GM10266 (cell line): ENCODE data around the gene HOXC12.

ENCODE experiments used
- DNase-seq: peaks from one replicate; pipeline ENCODE4 v3.0.0; 2012; ENCODE audit errors: extremely low spot score
- TF ChIP-seq, protein P1 (sequence below): IDR thresholded peaks from 2 replicates; pipeline ENCODE4 v1.5.1; 2012; ENCODE audit warnings: mild to moderate bottlenecking, low read depth; ENCODE audit not compliant: control insufficient read depth, insufficient read depth; ENCODE audit errors: missing control alignments

Gene HOXC12

DNA sequence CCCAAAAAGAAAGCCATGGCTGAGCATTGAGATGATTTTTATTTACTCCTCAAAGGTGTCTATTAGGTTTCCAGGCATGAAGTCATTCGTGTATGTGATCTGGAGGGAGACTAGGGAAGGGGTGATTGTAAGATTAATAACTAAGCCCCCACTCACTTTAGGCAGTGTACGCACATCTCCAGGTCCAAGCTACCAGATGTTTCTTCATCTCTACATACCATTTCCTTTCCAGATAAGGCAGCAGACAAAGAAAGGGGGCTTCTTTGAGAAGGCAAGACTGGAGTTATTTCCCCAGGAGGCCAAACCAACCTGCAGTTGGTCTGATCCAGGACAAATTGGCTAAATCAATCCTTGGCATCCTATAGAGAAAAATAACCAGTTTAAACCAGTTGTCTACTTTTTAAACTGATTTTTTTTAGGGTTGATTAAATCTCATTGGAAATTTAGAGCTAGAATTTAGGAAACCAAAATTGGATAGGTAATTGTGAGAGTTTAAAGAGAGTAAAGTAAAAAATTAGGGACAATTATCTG, 12.2 kb upstream of the HOXC12 start:
- TF ChIP-seq, protein P1, sequence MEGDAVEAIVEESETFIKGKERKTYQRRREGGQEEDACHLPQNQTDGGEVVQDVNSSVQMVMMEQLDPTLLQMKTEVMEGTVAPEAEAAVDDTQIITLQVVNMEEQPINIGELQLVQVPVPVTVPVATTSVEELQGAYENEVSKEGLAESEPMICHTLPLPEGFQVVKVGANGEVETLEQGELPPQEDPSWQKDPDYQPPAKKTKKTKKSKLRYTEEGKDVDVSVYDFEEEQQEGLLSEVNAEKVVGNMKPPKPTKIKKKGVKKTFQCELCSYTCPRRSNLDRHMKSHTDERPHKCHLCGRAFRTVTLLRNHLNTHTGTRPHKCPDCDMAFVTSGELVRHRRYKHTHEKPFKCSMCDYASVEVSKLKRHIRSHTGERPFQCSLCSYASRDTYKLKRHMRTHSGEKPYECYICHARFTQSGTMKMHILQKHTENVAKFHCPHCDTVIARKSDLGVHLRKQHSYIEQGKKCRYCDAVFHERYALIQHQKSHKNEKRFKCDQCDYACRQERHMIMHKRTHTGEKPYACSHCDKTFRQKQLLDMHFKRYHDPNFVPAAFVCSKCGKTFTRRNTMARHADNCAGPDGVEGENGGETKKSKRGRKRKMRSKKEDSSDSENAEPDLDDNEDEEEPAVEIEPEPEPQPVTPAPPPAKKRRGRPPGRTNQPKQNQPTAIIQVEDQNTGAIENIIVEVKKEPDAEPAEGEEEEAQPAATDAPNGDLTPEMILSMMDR, result no peak
- DNase-seq, result no peak

GRCh38 chr12:53944209-53944608, 10.5 kb upstream of the HOXC12 start:
- TF ChIP-seq, protein P1, result no peak
- no peak for DNase-seq

DNA sequence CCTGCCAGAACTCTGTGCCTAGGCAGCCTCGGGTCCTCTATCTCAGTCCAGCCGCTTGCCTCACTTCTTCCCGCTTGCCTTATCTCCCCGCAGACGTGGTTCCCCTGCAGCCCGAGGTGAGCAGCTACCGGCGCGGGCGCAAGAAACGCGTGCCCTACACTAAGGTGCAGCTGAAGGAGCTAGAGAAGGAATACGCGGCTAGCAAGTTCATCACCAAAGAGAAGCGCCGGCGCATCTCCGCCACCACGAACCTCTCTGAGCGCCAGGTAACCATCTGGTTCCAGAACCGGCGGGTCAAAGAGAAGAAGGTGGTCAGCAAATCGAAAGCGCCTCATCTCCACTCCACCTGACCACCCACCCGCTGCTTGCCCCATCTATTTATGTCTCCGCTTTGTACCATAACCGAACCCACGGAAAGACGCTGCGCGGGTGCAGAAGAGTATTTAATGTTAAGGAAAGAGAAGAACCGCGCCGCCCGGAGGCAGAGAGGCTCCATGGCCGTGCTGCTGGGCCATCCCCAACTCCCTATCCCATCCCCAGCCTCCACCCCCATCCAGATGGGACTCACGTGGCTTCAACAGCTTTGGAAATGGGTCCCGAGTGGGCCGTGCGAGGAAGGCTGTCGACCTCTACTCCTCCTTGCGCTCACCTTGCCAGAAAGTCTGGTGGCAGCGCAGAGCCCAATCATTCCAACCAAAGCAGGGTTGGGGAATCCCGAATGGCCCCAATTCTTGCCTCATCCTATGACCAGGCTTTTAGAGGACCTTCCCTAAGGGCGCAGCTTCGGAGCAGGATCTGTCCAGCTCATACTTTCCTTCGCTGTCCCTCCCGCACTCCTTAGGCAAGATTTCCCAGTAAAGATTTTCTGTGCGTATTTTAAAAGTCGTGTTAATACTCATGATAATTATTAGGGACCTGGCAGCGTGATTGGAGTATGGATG, 9.5 kb upstream of the HOXC12 start:
- TF ChIP-seq, protein P1, result no peak
- DNase-seq, result no peak

- TF ChIP-seq, protein P1, result no peak
- DNase-seq, result no peak
These were observed 7.0 kb upstream of the HOXC12 start for GRCh38 chr12:53947743-53948142.

- TF ChIP-seq, protein P1, result no peak
- no peak for DNase-seq
These were observed 5.8 kb upstream of the HOXC12 start for GRCh38 chr12:53948650-53949593.

- no peak for DNase-seq
- TF ChIP-seq, protein P1, result no peak
These were observed 4.9 kb upstream of the HOXC12 start for GRCh38 chr12:53949631-53950436.
